Caco-2 (cell line): ENCODE results near the gene DLG2. TPM values are rescaled to one million over a fixed set of nuclear protein-coding genes. Genes with fewer than 3 reads are reported as not detected.
"Not testable (repeated sequence)": the region's sequence is repeated elsewhere in the genome, so short reads cannot be mapped to it uniquely, and the experiment has no call there.

Source experiments
- Bru-seq: library from RNA; stranded (reverse); fragments of 400-500 nt; gene quantifications from one replicate; lab custom pipeline; 2021; lab: Mats Ljungman, UMichigan
- BruChase-seq, 2 experiments: library from RNA; stranded (reverse); fragments of 400-500 nt; gene quantifications; one replicate each; lab custom pipeline; 2021; lab: Mats Ljungman, UMichigan
- BruUV-seq: library from RNA; stranded (reverse); fragments of 400-500 nt; replicated peaks from 2 replicates; lab custom pipeline; 2021; lab: Mats Ljungman, UMichigan
- CTCF ChIA-PET: fragments of 300-600 bp; sonication (Branson Sonifier 250); formaldehyde crosslinking; loops from one replicate; lab custom pipeline; 2022; ENCODE audit warnings: antibody characterized with exemption; lab: Charles Lee
- POLR2A ChIA-PET: fragments of 300-600 bp; sonication (Branson Sonifier 250); formaldehyde crosslinking; loops from one replicate; lab custom pipeline; 2022; ENCODE audit warnings: antibody characterized with exemption; lab: Charles Lee
- DNase-seq, 2 experiments: peaks; one replicate each; pipeline versions ENCODE4 v3.0.0 to v3.0.0-alpha.2; 2020 to 2022
- H3K27me3 ChIP-seq: replicated peaks from 2 replicates; pipeline ENCODE4 v1.6.0; 2011; ENCODE audit warnings: low read length; ENCODE audit not compliant: control insufficient read depth, insufficient read depth
- H3K36me3 ChIP-seq: 2 replicates; pipeline ENCODE4 v1.5.1; 2011; ENCODE audit warnings: low read length; ENCODE audit not compliant: control insufficient read depth, insufficient read depth
- H3K4me1 ChIP-seq: fragments of 250-450 bp; sonication (Bioruptor Pico); 2 replicates; pipeline ENCODE4 v1.5.1; 2020; ENCODE audit warnings: mild to moderate bottlenecking
- H3K4me3 ChIP-seq: 2 replicates; pipeline ENCODE4 v1.5.1; 2011; ENCODE audit warnings: low read depth, mild to moderate bottlenecking, control low read depth, low read length
- H3K9me3 ChIP-seq: fragments of 250-450 bp; sonication (Bioruptor Pico); 2 replicates; pipeline ENCODE4 v1.5.1; 2020; ENCODE audit warnings: mild to moderate bottlenecking, moderate library complexity
- H3K27ac Mint-ChIP-seq: one replicate; pipeline ENCODE4 v1.8.0; 2022; ENCODE audit warnings: mixed read lengths; ENCODE audit not compliant: unreplicated experiment
- H3K27me3 Mint-ChIP-seq: one replicate; pipeline ENCODE4 v1.8.0; 2022; ENCODE audit warnings: mixed read lengths; ENCODE audit not compliant: insufficient read depth, unreplicated experiment
- H3K36me3 Mint-ChIP-seq: one replicate; pipeline ENCODE4 v1.8.0; 2022; ENCODE audit warnings: mild to moderate bottlenecking, mixed read lengths; ENCODE audit not compliant: insufficient read depth, unreplicated experiment
- H3K4me1 Mint-ChIP-seq: one replicate; pipeline ENCODE4 v1.8.0; 2022; ENCODE audit warnings: low read depth, mixed read lengths; ENCODE audit not compliant: unreplicated experiment
- H3K4me3 Mint-ChIP-seq: one replicate; pipeline ENCODE4 v1.8.0; 2022; ENCODE audit warnings: mild to moderate bottlenecking, moderate library complexity, mixed read lengths; ENCODE audit not compliant: unreplicated experiment
- H3K9me3 Mint-ChIP-seq: one replicate; pipeline ENCODE4 v1.8.0; 2022; ENCODE audit warnings: mixed read lengths; ENCODE audit not compliant: unreplicated experiment
- intact Hi-C: fragments of 100-400 bp; cut with micrococcal nuclease; formaldehyde crosslinking; loops from one replicate; pipeline ENCODE4 v1.10.0; 2022; ENCODE audit not compliant: unreplicated experiment
- long read RNA-seq: library from polyadenylated mRNA; stranded (forward); transcript quantifications from one replicate; pipeline ENCODE4 v2.0.0, GENCODE V29; 2022
- total RNA-seq: library from RNA; stranded (reverse); gene quantifications from 2 replicates; pipeline ENCODE4 v1.2.3, GENCODE V29; 2022
- TF ChIP-seq, protein P1 (sequence below), 2 experiments: fragments of 200-600 bp in 1 of 2; IDR thresholded peaks; 1 replicate in 1 of 2; 2 replicates in 1 of 2; pipeline versions ENCODE4 v1.5.1 to v1.8.0; 2011 to 2022; ENCODE audit warnings: antibody characterized with exemption in 1 of 2, control low read depth in 1 of 2, inconsistent platforms in 1 of 2, low read depth in 1 of 2, low read length in 1 of 2, mild to moderate bottlenecking in 1 of 2, moderate library complexity in 1 of 2; ENCODE audit not compliant: insufficient read depth in 1 of 2, severe bottlenecking in 1 of 2, unreplicated experiment in 1 of 2

DLG2 gene
- total RNA-seq (21.5 and 21.6 TPM in 2 replicates), Bru-seq, nascent RNA (percentile 44 among the genes with signal in this experiment), BruChase-seq, experiment 1, labeled RNA remaining after a 2-hour chase (percentile 56 among the genes with signal in this experiment), BruChase-seq, experiment 2, labeled RNA remaining after a 6-hour chase (percentile 48 among the genes with signal in this experiment)
- long read RNA-seq, partial matches to known transcripts, result 2 of 23 reads
- long read RNA-seq, other reads (novel, unspliced or antisense), result 18 of 23 reads

GRCh38 chr11:85627332-85627997 lies at the start of gene DLG2:
Gene DLG2, minus strand, starts transcription at chr11:85627344.
- Mint-ChIP-seq H3K4me3 (peak within 1 kb of the TSS; percentile 98), H3K9me3 (no peaks in the 10 kb centered on the region), H3K4me1 (peaks cover 13% of the 10 kb centered on the region), H3K36me3 (peaks cover 28% of the 10 kb centered on the region), H3K27me3 (no peaks in the 10 kb centered on the region), H3K27ac (peak within 1 kb of the TSS; percentile 96)
- BruUV-seq, result TSS peak; percentile 75
- Histone ChIP-seq H3K36me3 (no peaks in the 10 kb centered on the region; the same call in 1 of the 2 replicates), H3K4me3 (peak within 1 kb of the TSS; percentile 58), H3K27me3 (no peaks in the 10 kb centered on the region), H3K4me1 (peaks cover 8% of the 10 kb centered on the region; the same call in 1 of the 2 replicates), H3K9me3 (no peaks in the 10 kb centered on the region)
- TF ChIP-seq, protein P1, sequence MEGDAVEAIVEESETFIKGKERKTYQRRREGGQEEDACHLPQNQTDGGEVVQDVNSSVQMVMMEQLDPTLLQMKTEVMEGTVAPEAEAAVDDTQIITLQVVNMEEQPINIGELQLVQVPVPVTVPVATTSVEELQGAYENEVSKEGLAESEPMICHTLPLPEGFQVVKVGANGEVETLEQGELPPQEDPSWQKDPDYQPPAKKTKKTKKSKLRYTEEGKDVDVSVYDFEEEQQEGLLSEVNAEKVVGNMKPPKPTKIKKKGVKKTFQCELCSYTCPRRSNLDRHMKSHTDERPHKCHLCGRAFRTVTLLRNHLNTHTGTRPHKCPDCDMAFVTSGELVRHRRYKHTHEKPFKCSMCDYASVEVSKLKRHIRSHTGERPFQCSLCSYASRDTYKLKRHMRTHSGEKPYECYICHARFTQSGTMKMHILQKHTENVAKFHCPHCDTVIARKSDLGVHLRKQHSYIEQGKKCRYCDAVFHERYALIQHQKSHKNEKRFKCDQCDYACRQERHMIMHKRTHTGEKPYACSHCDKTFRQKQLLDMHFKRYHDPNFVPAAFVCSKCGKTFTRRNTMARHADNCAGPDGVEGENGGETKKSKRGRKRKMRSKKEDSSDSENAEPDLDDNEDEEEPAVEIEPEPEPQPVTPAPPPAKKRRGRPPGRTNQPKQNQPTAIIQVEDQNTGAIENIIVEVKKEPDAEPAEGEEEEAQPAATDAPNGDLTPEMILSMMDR (IDR thresholded peaks at IDR 0.05; ENCODE audit: insufficient read depth in 1 of 2, low read depth in 1 of 2, low read length in 1 of 2, severe bottlenecking in 1 of 2, unreplicated experiment in 1 of 2), result no peak
- ChIA-PET CTCF (interaction anchor here (0.9 to 1.9 kb wide), 6 partner anchors 21 to 227 kb away, joined by 3 to 13 read pairs (median 4); partner anchors contain the start of genes CCDC83, CREBZF and TMEM126A), POLR2A (interaction anchor here (1.0 to 2.6 kb wide), 6 partner anchors 10 to 441 kb away, joined by 3 to 38 read pairs (median 7); partner anchors contain the start of genes CCDC83, CREBZF, PICALM and TMEM126A)
- intact Hi-C loops, result no loop called here
- peak in 1 of 2 experiments; percentile 39 for DNase-seq

- no TSS peak for BruUV-seq
- no peaks in the 10 kb centered on the region for H3K36me3 ChIP-seq
- H3K4me3 ChIP-seq, result no peak overlapping the region
- DNase-seq, result no peak
- H3K4me1 Mint-ChIP-seq, result no peaks in the 10 kb centered on the region
- TF ChIP-seq, protein P1 (IDR thresholded peaks at IDR 0.05; ENCODE audit: insufficient read depth in 1 of 2, low read depth in 1 of 2, low read length in 1 of 2, severe bottlenecking in 1 of 2, unreplicated experiment in 1 of 2), result no peak
- no peaks in the 10 kb centered on the region for H3K36me3 Mint-ChIP-seq
- intact Hi-C loops, result no loop called here
- no peaks in the 10 kb centered on the region for H3K27me3 ChIP-seq
- H3K4me1 ChIP-seq, result no peaks in the 10 kb centered on the region
- POLR2A ChIA-PET, result no interaction called here
- no peaks in the 10 kb centered on the region for H3K27me3 Mint-ChIP-seq
- no peak overlapping the region for H3K27ac Mint-ChIP-seq
- H3K9me3 Mint-ChIP-seq, result peaks cover 20% of the 10 kb centered on the region
- no peak overlapping the region for H3K4me3 Mint-ChIP-seq
- H3K9me3 ChIP-seq, result peaks cover 6% of the 10 kb centered on the region; the same call in 1 of the 2 replicates
- CTCF ChIA-PET, result no interaction called here
Observed at GRCh38 chr11:85673393-85673792, 46.2 kb upstream of the DLG2 start.

DNA sequence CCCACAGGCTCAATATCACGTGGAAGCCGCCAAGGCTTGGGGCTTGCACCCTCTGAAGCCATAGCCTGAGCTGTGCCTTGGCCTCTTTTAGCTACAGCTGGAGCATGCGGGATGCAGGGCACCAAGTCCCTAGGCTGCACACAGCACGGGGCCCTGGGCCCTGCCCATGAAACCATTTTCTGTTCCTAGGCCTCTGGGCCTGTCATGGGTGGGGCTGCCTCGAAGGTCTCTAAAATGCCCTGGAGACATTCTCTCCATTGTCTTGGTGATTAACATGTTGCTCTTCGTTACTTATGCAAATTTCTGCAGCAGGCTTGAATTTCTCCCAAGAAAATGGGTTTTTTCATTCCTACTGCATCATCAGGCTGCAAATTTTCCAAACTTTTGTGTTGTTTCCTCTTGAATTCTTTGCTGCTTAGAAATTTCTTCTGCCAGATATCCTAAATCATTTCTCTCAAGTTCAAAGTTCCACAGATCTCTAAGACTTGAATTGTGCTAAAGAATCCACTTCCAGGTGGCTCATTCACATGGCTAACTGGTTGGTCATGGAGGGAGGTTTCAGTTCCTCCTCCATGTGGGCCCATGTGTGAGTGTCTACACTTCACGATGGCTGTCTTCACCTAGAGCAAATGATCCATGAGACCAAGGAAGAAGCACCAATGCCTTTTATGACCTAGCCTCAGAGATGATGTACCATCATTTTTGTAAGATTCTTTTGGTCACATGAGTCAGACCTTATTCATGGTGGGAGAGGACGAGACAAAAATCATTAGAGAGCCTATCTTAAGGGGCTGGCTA lies 45.2 kb upstream of the DLG2 start:
- Histone ChIP-seq H3K36me3 (no peaks in the 10 kb centered on the region), H3K9me3 (peaks cover 6% of the 10 kb centered on the region; the same call in 1 of the 2 replicates), H3K4me3 (no peak overlapping the region), H3K4me1 (no peaks in the 10 kb centered on the region), H3K27me3 (no peaks in the 10 kb centered on the region)
- no peaks in the 10 kb centered on the region for H3K27me3 Mint-ChIP-seq
- BruUV-seq, result no TSS peak
- peaks cover 20% of the 10 kb centered on the region for H3K9me3 Mint-ChIP-seq
- no peak overlapping the region for H3K27ac Mint-ChIP-seq
- TF ChIP-seq, protein P1 (IDR thresholded peaks at IDR 0.05; ENCODE audit: insufficient read depth in 1 of 2, low read depth in 1 of 2, low read length in 1 of 2, severe bottlenecking in 1 of 2, unreplicated experiment in 1 of 2), result no peak
- H3K36me3 Mint-ChIP-seq, result no peaks in the 10 kb centered on the region
- ChIA-PET CTCF (no interaction called here), POLR2A (no interaction called here)
- no peak for DNase-seq
- H3K4me1 Mint-ChIP-seq, result no peaks in the 10 kb centered on the region
- intact Hi-C loops, result no loop called here
- no peak overlapping the region for H3K4me3 Mint-ChIP-seq

GRCh38 chr11:85670949-85671663 lies 44.0 kb upstream of the DLG2 start:
- DNase-seq, BruUV-seq, H3K4me3 Mint-ChIP-seq, H3K36me3 ChIP-seq, H3K27me3 ChIP-seq, H3K9me3 ChIP-seq, H3K4me1 ChIP-seq, CTCF ChIA-PET, intact Hi-C loops, H3K27ac Mint-ChIP-seq, H3K4me1 Mint-ChIP-seq, POLR2A ChIA-PET, H3K4me3 ChIP-seq, H3K27me3 Mint-ChIP-seq, H3K36me3 Mint-ChIP-seq: not testable (repeated sequence)
- peaks cover 20% of the 10 kb centered on the region for H3K9me3 Mint-ChIP-seq
